Breast epithelium (tissue), 4 donors: Measurements from ENCODE around the gene IL1R2. TPM values are rescaled to one million over a fixed set of nuclear protein-coding genes. Genes with fewer than 3 reads are reported as not detected.

ENCODE experiments used
- DNase-seq, 2 donors: peaks; one replicate each; pipeline ENCODE4 v3.0.0-alpha.2; 2019; ENCODE audit warnings: low spot score in 2 of 2
- H3K27ac ChIP-seq, 2 donors: fragments of 200-600 bp; sonication (generic) in 1 of 2; one replicate each; pipeline ENCODE4 v1.5.1; 2016 to 2019; ENCODE audit warnings: mild to moderate bottlenecking in 1 of 2
- H3K27me3 ChIP-seq, 2 donors: fragments of 200-600 bp; sonication (generic) in 1 of 2; one replicate each; pipeline versions ENCODE4 v1.5.1 to v1.6.0; 2017 to 2019; ENCODE audit warnings: control low read depth in 1 of 2, mild to moderate bottlenecking in 1 of 2
- H3K36me3 ChIP-seq: fragments of 200-600 bp; one replicate; pipeline ENCODE4 v1.5.1; 2019
- H3K4me1 ChIP-seq, 2 donors: fragments of 200-600 bp; sonication (generic); one replicate each; pipeline ENCODE4 v1.5.1; 2016 to 2019; ENCODE audit warnings: control low read depth in 1 of 2
- H3K4me3 ChIP-seq, 3 donors: fragments of 200-600 bp; sonication (generic); 1 replicate in 2 of 3; 2 replicates in 1 of 3; pipeline ENCODE4 v1.5.1; 2016 to 2019; ENCODE audit warnings: mild to moderate bottlenecking in 3 of 3, moderate library complexity in 2 of 3
- H3K9me3 ChIP-seq, 2 donors: fragments of 200-600 bp; sonication (generic) in 1 of 2; one replicate each; pipeline ENCODE4 v1.5.1; 2016 to 2019; ENCODE audit warnings: control low read depth in 1 of 2
- CTCF ChIP-seq, 3 donors: fragments of 450-650 bp; IDR thresholded peaks; one replicate each; pipeline ENCODE4 v1.5.1; 2016 to 2017; ENCODE audit warnings: antibody characterized with exemption in 3 of 3, mild to moderate bottlenecking in 3 of 3, moderate library complexity in 3 of 3
- POLR2A ChIP-seq: fragments of 450-650 bp; IDR thresholded peaks from one replicate; pipeline ENCODE4 v1.6.1; 2016; ENCODE audit warnings: antibody characterized with exemption, mild to moderate bottlenecking, moderate library complexity
- POLR2AphosphoS5 ChIP-seq, 3 donors: sonication (generic); formaldehyde crosslinking; IDR thresholded peaks; one replicate each; pipeline ENCODE4 v1.6.1; 2017; ENCODE audit warnings: antibody characterized with exemption in 3 of 3
- intact Hi-C: fragments of 100-400 bp; cut with DNase I; formaldehyde crosslinking; loops from one replicate; pipeline ENCODE4 v1.15.1; 2023; ENCODE audit warnings: low total_unique reads
- total RNA-seq, 3 donors: library from RNA; depleted of rRNA; stranded (reverse); fragments of >200 nt; gene quantifications; one replicate each; pipeline ENCODE4 v1.1.0, GENCODE V29; 2016

IL1R2 gene
- total RNA-seq, 3 donors from 2014 or later: 8.2 to 9.8 (median 8.2) TPM

GRCh38 chr2:102034683-102035548 lies 43.2 kb downstream of the IL1R2 start:
- Histone ChIP-seq H3K9me3 (no peaks in the 10 kb centered on the region), H3K27ac (peak overlapping the region; percentile 76 to 81), H3K36me3 (no peaks in the 10 kb centered on the region), H3K4me3 (no peak overlapping the region), H3K4me1 (peaks cover 5 to 7% of the 10 kb centered on the region in 2 donors), H3K27me3 (no peaks in the 10 kb centered on the region)
- no peak for TF ChIP-seq CTCF (IDR thresholded peaks at IDR 0.05)
- no peak for TF ChIP-seq POLR2A
- no peak for TF ChIP-seq POLR2AphosphoS5 (IDR thresholded peaks at IDR 0.05)
- intact Hi-C loops: no loop called here
- DNase-seq: no peak

DNA sequence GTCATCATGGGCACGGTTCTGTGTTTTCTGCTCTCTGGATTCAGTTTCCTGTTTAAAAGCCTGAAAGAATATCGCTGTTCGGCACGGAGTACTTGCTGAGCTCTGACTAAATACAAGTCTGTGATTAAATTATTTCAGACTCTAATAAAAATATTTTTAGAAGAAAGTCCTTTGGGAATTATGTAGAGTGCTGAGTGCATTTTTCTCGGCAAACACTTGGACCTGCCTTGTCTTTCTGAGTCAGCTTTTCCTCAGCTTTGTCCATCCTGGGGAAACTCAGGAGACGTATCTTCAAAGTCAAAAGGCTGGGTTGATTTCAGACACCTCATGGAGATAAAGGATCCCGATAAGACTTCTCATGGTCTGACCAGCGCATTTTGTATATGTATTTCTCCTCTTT lies 45.9 kb downstream of the IL1R2 start:
- intact Hi-C loops: no loop called here

DNA sequence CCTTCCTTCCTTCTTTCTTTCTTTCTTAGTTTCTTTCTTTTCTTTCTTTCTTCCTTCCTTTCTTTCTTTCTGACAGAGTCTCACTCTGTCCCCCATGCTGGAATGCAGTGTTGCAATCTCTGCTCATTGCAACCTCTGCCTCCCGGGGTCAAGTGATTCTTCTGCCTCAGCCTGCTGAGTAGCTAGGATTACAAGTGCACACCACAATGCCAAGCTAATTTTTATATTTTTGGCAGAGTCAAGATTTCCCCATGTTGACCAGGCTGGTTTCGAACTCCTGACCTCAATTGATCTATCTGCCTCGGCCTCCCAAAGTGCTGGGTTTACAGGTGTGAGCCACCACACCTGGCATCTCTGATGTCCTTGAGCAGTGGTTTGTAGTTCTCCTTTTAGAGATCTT lies 48.5 kb downstream of the IL1R2 start:
- peak in 1 of 3 donors; percentile 34 for TF ChIP-seq POLR2AphosphoS5 (IDR thresholded peaks at IDR 0.05)
- TF ChIP-seq CTCF (IDR thresholded peaks at IDR 0.05): no peak
- H3K36me3 ChIP-seq: no peaks in the 10 kb centered on the region
- no peaks in the 10 kb centered on the region for H3K4me1 ChIP-seq
- intact Hi-C loops: no loop called here
- no peaks in the 10 kb centered on the region for H3K27me3 ChIP-seq
- no peaks in the 10 kb centered on the region for H3K9me3 ChIP-seq
- DNase-seq: no peak
- no peak overlapping the region for H3K27ac ChIP-seq
- no peak overlapping the region for H3K4me3 ChIP-seq

More for the DNA sequence above, 45.9 kb downstream of the IL1R2 start:
- peak overlapping the region in 1 of 3 donors; percentile 20 for H3K4me3 ChIP-seq
- H3K36me3 ChIP-seq: no peaks in the 10 kb centered on the region
- peaks cover 5 to 7% of the 10 kb centered on the region in 2 donors for H3K4me1 ChIP-seq
- no peak for DNase-seq
- H3K27ac ChIP-seq: peak overlapping the region; percentile 73 to 88
- H3K27me3 ChIP-seq: no peaks in the 10 kb centered on the region
- H3K9me3 ChIP-seq: no peaks in the 10 kb centered on the region
- TF ChIP-seq POLR2A: no peak
- TF ChIP-seq CTCF (IDR thresholded peaks at IDR 0.05): no peak
- TF ChIP-seq POLR2AphosphoS5 (IDR thresholded peaks at IDR 0.05): no peak

- no peak for DNase-seq
- H3K27me3 ChIP-seq: no peaks in the 10 kb centered on the region
- TF ChIP-seq POLR2A (no peak), POLR2AphosphoS5 (IDR thresholded peaks at IDR 0.05) (peak; percentile 62 to 85 (median 82))
- intact Hi-C loops: no loop called here
- no peaks in the 10 kb centered on the region for H3K36me3 ChIP-seq
- H3K4me3 ChIP-seq: no peak overlapping the region
- no peaks in the 10 kb centered on the region for H3K4me1 ChIP-seq
- peak overlapping the region; percentile 37 to 59 for H3K27ac ChIP-seq
- no peaks in the 10 kb centered on the region for H3K9me3 ChIP-seq
Measured at GRCh38 chr2:102041351-102041750, 49.6 kb downstream of the IL1R2 start.

DNA sequence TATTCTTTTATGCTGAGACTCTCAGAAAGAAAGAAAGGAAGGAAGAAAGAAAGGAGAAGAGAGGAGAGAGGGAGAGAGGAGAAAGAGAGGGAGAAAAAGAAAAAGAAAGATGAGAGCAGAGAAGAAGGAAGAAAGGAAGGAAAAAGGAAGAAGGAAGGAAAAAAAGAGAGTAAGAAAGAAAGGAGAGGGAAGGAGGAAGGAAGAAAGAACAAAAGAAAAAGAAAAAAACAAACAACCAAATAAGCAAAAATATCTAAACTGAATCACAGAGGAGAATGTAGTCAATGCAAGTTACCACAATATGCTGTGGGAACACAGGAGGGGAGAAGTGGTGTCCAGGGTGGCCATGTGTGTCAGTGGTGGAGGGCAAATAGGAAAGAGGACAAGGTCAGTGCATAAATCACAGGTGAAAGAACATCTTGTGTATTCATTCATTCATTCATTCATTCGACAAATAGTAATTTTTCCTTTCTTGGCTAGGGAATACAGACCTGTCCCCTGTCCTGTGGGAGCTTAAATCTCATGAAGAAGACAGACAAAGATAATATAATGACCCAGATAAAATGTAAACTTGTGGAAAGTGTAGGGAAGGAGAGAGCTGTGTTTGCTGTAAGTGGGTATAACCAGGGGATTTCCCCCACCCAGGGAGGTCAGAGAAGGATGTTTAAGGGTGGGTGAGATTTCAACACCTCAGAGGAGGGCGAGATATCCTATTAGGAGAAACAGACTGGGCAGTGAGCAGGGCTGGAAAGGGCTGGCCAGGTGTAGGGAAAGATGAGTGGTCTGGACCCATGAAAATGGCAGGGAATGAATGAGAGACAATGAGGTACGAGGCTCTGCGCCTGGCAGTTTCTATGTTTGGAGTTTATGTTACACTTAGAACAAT lies 50.7 kb downstream of the IL1R2 start:
- TF ChIP-seq POLR2AphosphoS5 (IDR thresholded peaks at IDR 0.05): no peak
- no peak for TF ChIP-seq CTCF (IDR thresholded peaks at IDR 0.05)
- no peak for TF ChIP-seq POLR2A
- DNase-seq: no peak
- Histone ChIP-seq H3K4me3 (no peak overlapping the region), H3K27ac (peak overlapping the region in 1 of 2 donors; percentile 59), H3K9me3 (no peaks in the 10 kb centered on the region), H3K4me1 (no peaks in the 10 kb centered on the region), H3K36me3 (no peaks in the 10 kb centered on the region), H3K27me3 (no peaks in the 10 kb centered on the region)
- intact Hi-C loops: no loop called here
